Activated CD4-positive, alpha-beta T cell treated with anti-CD3 and anti-CD28 coated beads for 4 hours (primary cell): Measurements from ENCODE around the gene PEDS1.

Source experiments
- DNase-seq, 2 donors: peaks; one replicate each; pipeline ENCODE4 v3.0.0-alpha.2; 2020

The PEDS1 gene

GRCh38 chr20:50133041-50133440 is 20.5 kb downstream of the PEDS1 start:
- no peak for DNase-seq

GRCh38 chr20:50130995-50131394 is 22.5 kb downstream of the PEDS1 start:
- DNase-seq, result no peak

GRCh38 chr20:50130356-50130723 is 23.2 kb downstream of the PEDS1 start:
- DNase-seq, result no peak

- DNase-seq, result no peak
Measured at GRCh38 chr20:50129662-50130355, 23.7 kb downstream of the PEDS1 start.

GRCh38 chr20:50128520-50128905 is 25.0 kb downstream of the PEDS1 start:
- no peak for DNase-seq

GRCh38 chr20:50127587-50128519 is 25.7 kb downstream of the PEDS1 start:
- no peak for DNase-seq

GRCh38 chr20:50126662-50127061 is 26.9 kb downstream of the PEDS1 start:
- DNase-seq, result no peak

- no peak for DNase-seq
Measured at GRCh38 chr20:50125279-50125678, 28.2 kb downstream of the PEDS1 start.

GRCh38 chr20:50124496-50124895 is 29.0 kb downstream of the PEDS1 start:
- no peak for DNase-seq

- DNase-seq, result no peak
Measured at GRCh38 chr20:50123418-50123817, 30.1 kb downstream of the PEDS1 start.

- DNase-seq, result no peak
Measured at GRCh38 chr20:50122763-50123162, 30.8 kb downstream of the PEDS1 start.

- DNase-seq, result no peak
Measured at GRCh38 chr20:50121858-50122271, 31.7 kb downstream of the PEDS1 start.

- peak; percentile 66 to 70 for DNase-seq
Measured at GRCh38 chr20:50120935-50121693, 32.4 kb downstream of the PEDS1 start.

GRCh38 chr20:50118203-50118602 is 35.3 kb downstream of the PEDS1 start:
- no peak for DNase-seq

GRCh38 chr20:50116368-50116999 is 37.0 kb downstream of the PEDS1 start:
- DNase-seq, result no peak

- peak; percentile 88 to 90 for DNase-seq
Measured at GRCh38 chr20:50115591-50116367, 37.7 kb downstream of the PEDS1 start.

GRCh38 chr20:50115041-50115512 is 38.4 kb downstream of the PEDS1 start:
- DNase-seq, result no peak

GRCh38 chr20:50113420-50114224 is 39.9 kb downstream of the PEDS1 start:
- no peak for DNase-seq

- peak; percentile 86 to 90 for DNase-seq
Measured at GRCh38 chr20:50112512-50113419, 40.8 kb downstream of the PEDS1 start, which contains the start of gene UBE2V1. UBE2V1 (minus strand) TSS chr20:50113150; CDS start chr20:50113128, 22 bp downstream.
